Upper lobe of right lung (tissue), 1 donor: ENCODE measurements around the gene ADIPOQ. TPM values are rescaled to one million over a fixed set of nuclear protein-coding genes. Genes with fewer than 3 reads are reported as not detected.
A peak's percentile ranks its signal among the peaks of the same experiment; 100 is the strongest.
"Not testable (repeated sequence)": the region's sequence is repeated elsewhere in the genome, so short reads cannot be mapped to it uniquely, and the experiment has no call there.

Experiments used
- ATAC-seq: fragments of 200-7000 bp; cut with Tn5 transposase; one replicate; pipeline ENCODE4 v1.9.1; 2020; ENCODE audit warnings: mild to moderate bottlenecking, moderate library complexity
- DNase-seq: peaks from one replicate; pipeline ENCODE4 v3.0.0-alpha.2; 2020
- H3K27ac ChIP-seq: fragments of 200-600 bp; one replicate; pipeline ENCODE4 v1.8.0; 2022
- H3K27me3 ChIP-seq: fragments of 200-600 bp; one replicate; pipeline ENCODE4 v1.8.0; 2022; ENCODE audit warnings: mild to moderate bottlenecking
- H3K36me3 ChIP-seq: fragments of 200-600 bp; one replicate; pipeline ENCODE4 v1.8.0; 2022
- H3K4me1 ChIP-seq: fragments of 200-600 bp; one replicate; pipeline ENCODE4 v1.8.0; 2022
- H3K4me3 ChIP-seq: fragments of 200-600 bp; one replicate; pipeline ENCODE4 v1.8.0; 2022; ENCODE audit warnings: mild to moderate bottlenecking
- H3K9me3 ChIP-seq: fragments of 200-600 bp; one replicate; pipeline ENCODE4 v1.8.0; 2022
- intact Hi-C: fragments of 100-400 bp; cut with DNase I; formaldehyde crosslinking; loops from one replicate; pipeline ENCODE4 v1.11.0; 2022
- total RNA-seq: library from RNA; stranded (reverse); fragmentation: NEBNext Ultra II Directional; extraction: Animal tissue kit (Norgen Biotek cat#: 25700); gene quantifications from one replicate; pipeline ENCODE4 v1.2.1, GENCODE V29; 2021
- TF ChIP-seq, protein P1 (sequence below): fragments of 200-600 bp; IDR thresholded peaks from one replicate; pipeline ENCODE4 v1.8.0; 2022; ENCODE audit warnings: antibody characterized with exemption
- donor health status: DM: no; HTN: yes; CAD: no; lungs with severe emphysema.

Gene ADIPOQ
- total RNA-seq, 1 donor from 2014 or later, result not detected

- Histone ChIP-seq H3K36me3 (no peaks in the 10 kb centered on the region), H3K4me3 (no peak overlapping the region), H3K9me3 (no peaks in the 10 kb centered on the region), H3K27me3 (peaks cover 4% of the 10 kb centered on the region), H3K27ac (no peak overlapping the region), H3K4me1 (no peaks in the 10 kb centered on the region)
- DNase-seq (no peak), ATAC-seq (no peak)
- TF ChIP-seq, protein P1, sequence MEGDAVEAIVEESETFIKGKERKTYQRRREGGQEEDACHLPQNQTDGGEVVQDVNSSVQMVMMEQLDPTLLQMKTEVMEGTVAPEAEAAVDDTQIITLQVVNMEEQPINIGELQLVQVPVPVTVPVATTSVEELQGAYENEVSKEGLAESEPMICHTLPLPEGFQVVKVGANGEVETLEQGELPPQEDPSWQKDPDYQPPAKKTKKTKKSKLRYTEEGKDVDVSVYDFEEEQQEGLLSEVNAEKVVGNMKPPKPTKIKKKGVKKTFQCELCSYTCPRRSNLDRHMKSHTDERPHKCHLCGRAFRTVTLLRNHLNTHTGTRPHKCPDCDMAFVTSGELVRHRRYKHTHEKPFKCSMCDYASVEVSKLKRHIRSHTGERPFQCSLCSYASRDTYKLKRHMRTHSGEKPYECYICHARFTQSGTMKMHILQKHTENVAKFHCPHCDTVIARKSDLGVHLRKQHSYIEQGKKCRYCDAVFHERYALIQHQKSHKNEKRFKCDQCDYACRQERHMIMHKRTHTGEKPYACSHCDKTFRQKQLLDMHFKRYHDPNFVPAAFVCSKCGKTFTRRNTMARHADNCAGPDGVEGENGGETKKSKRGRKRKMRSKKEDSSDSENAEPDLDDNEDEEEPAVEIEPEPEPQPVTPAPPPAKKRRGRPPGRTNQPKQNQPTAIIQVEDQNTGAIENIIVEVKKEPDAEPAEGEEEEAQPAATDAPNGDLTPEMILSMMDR, result no peak
- intact Hi-C loops, result loop anchor here (5.0 kb wide), 1 partner anchor 206 kb away; the partner anchor contains the start of gene AHSG
Observed at GRCh38 chr3:186818516-186818915, 24.0 kb upstream of the ADIPOQ start.

- peaks cover 7% of the 10 kb centered on the region for H3K27me3 ChIP-seq
- TF ChIP-seq, protein P1, result no peak
- intact Hi-C loops, result loop anchor here (5.0 kb wide), 1 partner anchor 207 kb away; the partner anchor contains the start of gene AHSG
- no peaks in the 10 kb centered on the region for H3K36me3 ChIP-seq
- ATAC-seq (no peak), DNase-seq (no peak)
- H3K9me3 ChIP-seq, result no peaks in the 10 kb centered on the region
- no peak overlapping the region for H3K4me3 ChIP-seq
- no peak overlapping the region for H3K27ac ChIP-seq
- no peaks in the 10 kb centered on the region for H3K4me1 ChIP-seq
Observed at GRCh38 chr3:186818956-186819355, 23.6 kb upstream of the ADIPOQ start.

- TF ChIP-seq, protein P1, result peak; percentile 70
- Histone ChIP-seq H3K36me3 (no peaks in the 10 kb centered on the region), H3K9me3 (no peaks in the 10 kb centered on the region), H3K4me1 (peaks cover 8% of the 10 kb centered on the region), H3K4me3 (no peak overlapping the region), H3K27ac (no peak overlapping the region), H3K27me3 (peaks cover 33% of the 10 kb centered on the region)
- ATAC-seq (peak; percentile 61), DNase-seq (no peak)
- intact Hi-C loops, result no loop called here
Observed at GRCh38 chr3:186821429-186822387, 20.8 kb upstream of the ADIPOQ start.

GRCh38 chr3:186822388-186822759 lies 20.1 kb upstream of the ADIPOQ start:
- DNase-seq, H3K4me3 ChIP-seq, H3K9me3 ChIP-seq, H3K4me1 ChIP-seq, ATAC-seq, H3K36me3 ChIP-seq, intact Hi-C loops, H3K27ac ChIP-seq: not testable (repeated sequence)
- H3K27me3 ChIP-seq, result peaks cover 33% of the 10 kb centered on the region

DNA sequence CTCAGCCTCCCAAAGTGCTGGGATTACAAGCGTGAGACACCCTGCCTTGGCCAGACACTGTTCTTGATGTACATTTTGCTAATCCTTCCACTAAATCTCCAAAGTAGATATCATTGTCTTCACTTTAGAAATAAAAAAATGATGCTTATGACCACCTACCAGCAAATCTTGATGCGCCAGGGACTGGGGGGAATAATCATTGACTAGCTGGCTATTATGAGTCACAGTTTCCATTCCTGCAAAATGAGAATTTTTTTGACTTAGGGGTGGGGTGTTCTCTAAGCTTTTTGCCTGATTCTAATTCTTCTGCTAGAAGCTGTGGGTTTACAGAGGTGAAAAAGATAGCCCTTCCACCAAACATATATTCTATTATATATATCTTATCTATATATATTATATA lies 19.1 kb upstream of the ADIPOQ start:
- H3K36me3 ChIP-seq, result no peaks in the 10 kb centered on the region
- H3K9me3 ChIP-seq, result no peaks in the 10 kb centered on the region
- TF ChIP-seq, protein P1, result no peak
- DNase-seq (no peak), ATAC-seq (no peak)
- no peak overlapping the region for H3K27ac ChIP-seq
- H3K27me3 ChIP-seq, result peaks cover 40% of the 10 kb centered on the region
- intact Hi-C loops, result no loop called here
- H3K4me1 ChIP-seq, result peaks cover 12% of the 10 kb centered on the region
- no peak overlapping the region for H3K4me3 ChIP-seq

DNA sequence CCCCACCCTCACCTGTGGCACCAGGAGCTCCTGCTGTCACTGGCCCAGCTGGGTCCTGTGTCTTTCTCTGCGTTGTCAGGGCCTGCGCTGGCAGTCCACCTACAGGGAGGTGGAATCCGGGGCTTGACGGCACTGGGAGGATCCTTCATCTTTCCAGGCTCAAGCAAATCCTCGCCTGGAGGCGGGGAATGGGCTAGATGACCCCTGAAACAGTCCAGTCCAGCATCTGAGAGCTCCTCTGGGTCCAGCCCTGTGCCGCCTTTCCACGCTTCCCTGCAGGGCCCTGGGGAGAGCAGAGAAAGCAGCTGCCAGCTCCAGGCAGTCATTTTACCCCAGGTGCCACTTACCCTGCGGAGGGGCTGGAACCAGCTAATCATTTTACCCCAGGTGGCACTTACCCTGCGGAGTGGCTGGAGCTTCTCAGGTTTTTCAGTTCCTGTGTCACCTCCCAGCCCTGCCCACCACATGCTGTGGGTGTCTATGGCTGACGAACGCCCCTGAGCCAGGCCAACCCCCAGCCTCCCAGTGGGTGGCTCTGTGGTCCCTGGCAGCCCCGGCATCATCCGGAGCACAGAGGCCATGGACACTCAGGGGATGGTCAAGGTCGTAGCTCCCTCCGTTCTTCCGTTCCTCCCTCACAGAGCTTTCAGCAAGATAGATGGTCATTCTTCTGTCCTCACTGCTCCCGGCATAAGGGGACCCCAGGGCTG lies 17.9 kb upstream of the ADIPOQ start:
- intact Hi-C loops, result no loop called here

More for the DNA sequence above, 17.9 kb upstream of the ADIPOQ start:
- no peak overlapping the region for H3K4me3 ChIP-seq
- DNase-seq, result no peak
- no peak for ATAC-seq
- peaks cover 50% of the 10 kb centered on the region for H3K27me3 ChIP-seq
- H3K9me3 ChIP-seq, result no peaks in the 10 kb centered on the region
- no peak overlapping the region for H3K27ac ChIP-seq
- TF ChIP-seq, protein P1, result no peak
- peaks cover 12% of the 10 kb centered on the region for H3K4me1 ChIP-seq
- no peaks in the 10 kb centered on the region for H3K36me3 ChIP-seq
